Measurements from ENCODE around the gene DUSP15.
A peak's percentile ranks its signal among the peaks of the same experiment; 100 is the strongest.

DUSP15 gene

DNA sequence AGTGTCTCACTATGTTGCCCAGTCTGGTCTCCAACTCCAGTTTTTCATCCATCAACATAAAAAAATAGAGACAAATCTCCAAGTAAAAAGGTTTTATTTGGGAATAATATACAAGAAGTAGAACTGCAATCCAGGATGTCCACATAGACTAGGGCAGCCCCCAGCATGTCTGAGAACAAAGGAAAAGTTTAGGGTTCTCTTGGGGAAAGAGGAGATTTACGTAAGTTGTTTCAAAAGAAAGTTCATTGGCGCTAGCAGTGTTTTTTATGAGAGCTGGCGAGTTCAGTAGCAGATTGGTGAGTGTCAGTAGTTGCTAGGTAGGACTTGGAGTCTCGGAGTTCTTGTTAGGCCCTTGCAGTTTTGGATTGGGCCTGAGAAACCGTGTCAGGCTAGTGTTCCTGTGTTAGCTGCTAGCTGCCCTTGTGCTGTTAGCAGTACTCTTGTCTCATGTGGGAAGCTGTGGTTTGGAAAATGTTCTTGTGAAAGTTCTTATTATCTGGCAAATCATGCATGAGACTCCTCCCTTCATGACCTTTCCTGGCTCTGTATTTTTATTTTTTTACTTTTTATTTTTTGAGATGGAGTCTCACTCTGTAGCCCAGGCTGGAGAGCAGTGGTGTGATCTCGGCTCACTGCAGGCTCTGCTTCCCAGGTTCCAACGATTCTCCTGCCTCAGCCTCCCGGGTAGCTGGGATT is 24.8 kb upstream of the DUSP15 start:
- DNase-seq = no peak

DNA sequence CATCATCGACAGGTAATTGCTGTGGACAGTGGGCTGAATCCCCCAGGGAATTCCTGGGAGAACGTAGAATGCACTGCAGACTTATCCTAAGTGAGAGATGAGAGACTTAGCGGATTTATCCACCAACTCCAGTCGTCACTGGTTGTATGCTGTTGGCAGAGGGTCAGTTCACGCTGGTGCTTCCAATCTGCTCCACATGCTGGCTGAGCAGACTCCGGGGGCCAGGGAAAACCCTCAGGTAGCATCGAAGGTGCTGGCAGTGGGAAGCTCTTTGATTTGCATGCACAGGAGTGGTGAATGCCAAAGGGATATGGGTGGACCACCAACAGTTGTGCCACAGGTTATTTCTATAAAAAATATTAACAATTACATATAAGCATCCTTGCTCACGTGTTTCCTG is 20.3 kb upstream of the DUSP15 start:
- no peak for DNase-seq

DNA sequence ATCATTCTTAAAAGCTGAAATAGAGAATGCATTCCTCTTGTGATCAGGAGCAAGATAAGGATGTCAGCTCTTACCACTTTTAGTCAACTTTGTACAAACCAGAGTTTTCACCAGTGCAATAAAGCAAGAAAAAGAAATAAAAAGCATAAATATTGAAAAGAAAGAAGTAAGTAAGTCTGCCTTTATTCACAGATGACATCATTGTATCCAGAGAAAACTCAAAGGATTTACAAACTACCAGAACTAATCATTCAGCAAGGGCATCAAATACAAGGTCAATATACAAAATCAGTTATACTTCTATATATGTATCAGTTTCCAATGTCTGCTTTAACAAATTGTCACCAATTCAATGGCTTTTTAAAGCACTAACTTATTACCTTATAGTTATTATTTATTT is 13.5 kb upstream of the DUSP15 start:
- DNase-seq = no peak

DNA sequence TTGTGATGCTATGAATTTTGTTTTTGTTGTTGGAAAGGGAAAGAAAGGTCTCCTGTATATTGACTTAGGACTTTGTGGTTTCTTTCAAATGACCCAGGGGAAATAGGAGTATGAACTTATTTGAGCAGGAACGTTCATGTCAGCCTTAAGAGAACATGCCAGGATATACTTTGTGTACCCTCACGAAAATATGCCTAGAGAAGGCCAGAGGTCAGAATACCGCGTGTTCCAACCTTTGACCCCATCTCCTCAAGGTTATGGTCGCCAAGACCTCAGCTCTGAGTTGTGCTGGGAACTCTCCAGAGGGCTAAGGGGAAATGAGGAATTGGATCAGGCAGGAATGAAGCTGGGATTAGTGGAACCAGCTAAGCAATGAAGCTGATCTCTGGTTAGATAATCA is 11.6 kb upstream of the DUSP15 start:
- DNase-seq = no peak

DNA sequence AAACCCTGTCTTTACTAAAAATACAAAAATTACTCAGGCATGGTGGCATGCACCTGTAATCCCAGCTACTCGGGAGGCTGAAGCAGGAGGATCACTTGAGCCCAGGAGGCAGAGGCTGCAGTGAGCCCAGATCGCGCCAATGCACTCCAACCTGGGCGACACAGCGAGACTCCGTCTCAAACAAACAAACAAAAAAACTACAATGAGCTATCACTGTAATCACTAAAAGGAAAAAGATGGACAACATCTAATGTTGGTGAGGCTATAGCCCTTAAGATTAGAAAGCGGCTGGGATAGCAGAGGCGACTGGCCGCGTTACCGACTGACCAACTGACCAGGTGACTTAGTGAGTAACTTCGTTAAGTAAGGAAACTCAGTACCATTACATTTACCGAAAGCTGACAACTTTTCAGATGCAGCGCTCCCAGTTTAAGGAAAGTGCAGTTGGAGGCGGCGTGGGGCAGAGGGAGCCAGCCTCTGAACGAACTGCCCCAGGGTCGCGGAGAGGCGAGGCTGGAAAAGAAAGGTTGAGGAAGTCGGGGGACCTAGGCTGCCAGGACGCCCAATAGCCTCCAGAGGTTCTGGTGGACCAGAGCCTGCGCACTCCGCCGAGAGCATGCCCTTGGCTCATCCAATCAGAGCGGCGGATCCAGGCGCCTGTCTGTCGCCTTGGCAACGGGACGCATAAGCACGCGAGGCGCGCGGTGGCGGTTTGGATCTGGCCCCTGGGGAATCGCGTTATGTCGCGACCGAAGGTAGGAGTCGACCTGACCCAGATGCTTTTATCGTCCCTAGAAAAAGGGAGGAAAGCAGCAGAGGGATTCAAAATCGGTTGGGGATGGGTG is 9.0 kb upstream of the DUSP15 start:
- peak; percentile 52 for DNase-seq

DNA sequence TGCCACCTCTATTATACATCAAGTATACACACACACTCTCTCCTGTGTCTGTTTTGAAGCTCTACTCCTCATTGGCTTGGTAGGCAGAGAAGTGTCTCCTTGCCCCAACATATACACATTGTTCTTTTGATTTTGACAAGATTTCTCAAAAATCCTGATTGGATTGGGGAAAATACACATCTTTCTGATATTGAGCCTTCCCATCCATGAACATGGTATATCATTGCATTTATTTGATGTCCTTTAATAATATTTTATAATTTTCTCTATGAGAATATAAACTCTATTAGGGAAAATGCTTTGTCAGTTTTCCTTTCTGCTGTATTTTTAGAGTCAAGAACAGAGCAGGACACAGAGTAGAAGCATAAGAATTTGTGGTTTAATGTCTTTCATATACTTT is 7.4 kb upstream of the DUSP15 start:
- no peak for DNase-seq

DNA sequence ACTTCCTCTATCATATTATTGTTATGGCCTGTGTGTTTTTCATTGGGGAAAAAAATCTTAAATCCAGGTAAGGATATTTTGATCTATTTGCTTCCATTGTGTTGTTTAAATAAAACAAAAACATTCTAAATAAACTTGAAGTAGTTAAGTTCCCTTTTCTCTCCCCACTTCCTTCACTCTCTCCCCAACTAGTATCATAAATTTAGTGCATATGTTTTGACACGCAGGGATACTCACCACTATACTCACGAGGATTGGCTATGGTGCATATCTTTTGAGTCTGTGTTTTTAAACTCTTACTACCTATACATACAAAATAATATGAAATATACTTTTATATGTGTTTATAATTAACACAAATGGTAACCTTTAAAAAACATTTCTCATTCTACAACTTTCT is 5.3 kb upstream of the DUSP15 start:
- no peak for DNase-seq

DNA sequence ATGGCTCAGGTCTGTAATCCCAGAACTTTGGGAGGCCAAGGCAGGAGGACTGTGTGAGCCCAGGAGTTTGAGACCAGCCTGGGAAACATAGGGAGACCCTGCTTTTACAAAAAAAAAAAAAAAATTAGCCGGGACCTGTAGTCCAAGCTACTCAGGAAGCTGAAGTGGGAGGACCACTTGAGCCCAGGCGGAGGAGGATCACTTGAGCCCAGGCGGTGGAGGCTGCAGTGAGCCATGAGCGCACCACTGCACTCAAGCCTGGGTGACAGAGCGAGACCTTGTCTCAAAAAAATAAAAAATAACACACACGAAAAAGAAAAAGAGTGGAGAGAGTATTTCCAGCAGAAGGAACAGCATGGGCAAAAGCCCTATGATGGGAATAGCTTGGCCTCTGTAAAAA is 2.1 kb upstream of the DUSP15 start:
- no peak for DNase-seq

DNA sequence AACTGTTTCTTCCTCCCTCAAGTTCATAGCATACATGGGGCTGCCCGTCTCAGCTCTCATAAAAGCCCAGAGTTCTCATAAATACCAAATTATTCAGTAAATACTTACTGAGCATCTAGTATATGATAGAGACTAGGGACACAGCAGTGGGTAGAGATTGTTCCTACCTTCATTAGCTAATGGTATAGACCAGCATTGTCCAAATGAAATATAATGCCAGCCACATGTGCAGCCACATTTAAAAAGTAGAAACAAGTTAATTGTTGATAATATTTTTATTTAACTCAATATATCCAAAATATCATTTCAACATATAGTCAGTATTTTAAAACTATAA is 1.3 kb upstream of the DUSP15 start:
- no peak for DNase-seq

DNA sequence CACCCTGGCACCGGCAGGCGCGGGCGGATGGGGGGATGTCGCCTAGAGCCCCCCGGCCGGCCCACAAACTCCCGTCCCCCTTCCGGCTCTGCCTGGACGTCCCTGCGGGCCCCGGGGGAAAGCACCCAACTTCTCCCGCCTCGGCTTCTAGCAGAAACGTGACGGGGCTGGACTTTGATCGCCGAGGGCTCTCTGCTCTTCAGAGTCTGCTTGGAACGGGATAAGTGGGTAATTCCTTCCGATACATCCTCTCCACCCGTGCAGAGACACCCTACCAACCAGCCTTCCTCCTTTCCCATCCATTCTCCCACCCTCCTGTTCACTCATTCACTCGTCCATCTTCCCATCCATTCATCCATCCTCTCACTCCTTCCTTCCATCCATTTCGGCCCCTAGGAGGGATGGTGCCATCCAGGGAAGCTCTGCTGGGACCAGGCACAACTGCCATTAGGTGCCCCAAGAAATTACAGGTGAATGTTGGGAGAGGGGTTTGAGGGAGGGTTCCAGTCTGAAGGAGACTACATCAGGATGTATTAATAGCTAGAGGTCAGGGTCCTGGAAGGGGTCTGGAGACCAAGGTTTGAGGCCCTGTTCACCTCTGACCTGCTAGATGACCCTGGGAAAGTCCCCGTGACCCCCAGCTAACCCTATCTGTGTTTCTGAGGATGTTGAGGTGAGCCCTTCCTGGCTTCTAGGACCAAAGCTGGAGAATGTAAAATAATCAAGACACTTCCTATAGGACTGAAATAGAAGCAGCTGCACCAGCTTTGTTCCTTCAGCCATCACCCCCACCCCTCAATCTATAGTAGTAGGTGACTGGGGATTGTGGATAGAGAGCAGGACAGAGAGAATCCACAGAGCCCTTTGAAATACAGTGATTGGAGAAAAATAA is 645 bp upstream of the DUSP15 start:
- no peak for DNase-seq

DNA sequence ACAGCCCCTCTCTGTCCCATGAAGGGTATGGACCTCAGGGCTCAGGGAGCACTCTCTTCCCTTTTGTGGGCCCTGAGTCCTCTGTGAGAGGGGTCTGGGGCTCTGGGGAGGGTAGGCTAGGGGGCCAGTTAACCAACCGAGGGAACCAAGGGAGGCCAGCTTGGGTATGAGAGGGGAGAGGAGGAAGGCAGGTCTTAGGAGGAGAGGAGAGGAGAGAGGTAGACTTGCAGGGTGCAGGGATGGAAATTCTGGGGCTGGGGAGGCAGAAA is 720 bp downstream of the DUSP15 start:
- DNase-seq = no peak

DNA sequence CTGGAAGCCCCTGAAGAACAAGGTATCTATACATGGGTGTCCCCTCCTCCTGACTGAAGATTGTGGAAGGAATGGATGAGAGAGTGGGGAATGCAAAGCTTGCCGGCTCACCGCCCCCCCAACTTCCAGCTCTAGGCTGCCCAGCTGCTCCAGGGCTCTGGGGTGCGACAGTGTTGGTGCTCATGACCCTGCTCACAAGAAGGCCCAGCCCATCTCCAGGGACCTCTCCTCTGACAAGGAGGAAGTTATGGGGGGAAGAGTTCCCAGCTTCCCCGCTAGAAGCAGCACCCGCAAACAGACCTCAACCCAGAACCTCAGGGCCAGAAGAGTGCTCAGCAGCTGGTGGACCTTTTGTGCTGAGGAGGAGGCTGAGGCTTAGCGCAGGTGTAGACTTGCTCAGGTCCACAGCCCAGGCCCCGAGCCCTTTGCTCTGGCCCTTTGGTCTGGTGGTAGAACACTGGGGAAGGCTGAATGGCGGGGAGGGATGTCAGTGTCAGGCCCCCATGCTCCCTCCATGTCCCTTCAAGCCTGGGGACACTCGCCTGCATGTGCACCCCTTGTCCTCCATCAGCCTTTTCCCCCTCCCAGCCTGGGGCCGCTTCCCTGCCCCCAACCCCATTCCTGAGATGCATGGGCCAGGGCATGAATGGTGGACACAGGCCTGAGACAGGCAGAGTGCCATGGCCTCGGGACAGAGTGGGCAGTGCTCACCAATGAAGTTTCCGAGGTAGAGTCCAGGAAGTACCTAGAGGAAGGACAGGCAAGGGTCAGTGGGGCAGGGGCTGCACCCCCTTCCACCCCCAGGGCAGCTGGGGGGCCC is 1.3 kb downstream of the DUSP15 start:
- no peak for DNase-seq

DNA sequence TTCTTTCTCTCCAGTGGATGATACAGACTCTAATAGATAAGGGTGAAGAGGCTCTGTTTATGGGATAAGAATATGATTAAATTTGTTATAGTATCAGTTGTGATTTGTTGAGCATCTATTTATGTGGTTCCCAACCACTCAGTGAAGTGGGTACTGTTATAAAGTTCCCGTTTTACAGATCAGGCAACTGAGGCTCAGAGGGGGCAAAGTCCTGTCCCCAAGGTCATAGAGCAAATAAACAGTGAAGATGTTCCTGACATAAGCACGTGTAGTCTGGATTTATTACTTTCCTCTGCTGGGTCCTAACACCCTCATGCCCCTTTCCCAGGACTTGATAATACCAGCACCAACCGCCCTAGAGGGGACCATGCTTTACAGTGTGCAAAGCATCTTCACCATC is 4.1 kb downstream of the DUSP15 start:
- no peak for DNase-seq

DNA sequence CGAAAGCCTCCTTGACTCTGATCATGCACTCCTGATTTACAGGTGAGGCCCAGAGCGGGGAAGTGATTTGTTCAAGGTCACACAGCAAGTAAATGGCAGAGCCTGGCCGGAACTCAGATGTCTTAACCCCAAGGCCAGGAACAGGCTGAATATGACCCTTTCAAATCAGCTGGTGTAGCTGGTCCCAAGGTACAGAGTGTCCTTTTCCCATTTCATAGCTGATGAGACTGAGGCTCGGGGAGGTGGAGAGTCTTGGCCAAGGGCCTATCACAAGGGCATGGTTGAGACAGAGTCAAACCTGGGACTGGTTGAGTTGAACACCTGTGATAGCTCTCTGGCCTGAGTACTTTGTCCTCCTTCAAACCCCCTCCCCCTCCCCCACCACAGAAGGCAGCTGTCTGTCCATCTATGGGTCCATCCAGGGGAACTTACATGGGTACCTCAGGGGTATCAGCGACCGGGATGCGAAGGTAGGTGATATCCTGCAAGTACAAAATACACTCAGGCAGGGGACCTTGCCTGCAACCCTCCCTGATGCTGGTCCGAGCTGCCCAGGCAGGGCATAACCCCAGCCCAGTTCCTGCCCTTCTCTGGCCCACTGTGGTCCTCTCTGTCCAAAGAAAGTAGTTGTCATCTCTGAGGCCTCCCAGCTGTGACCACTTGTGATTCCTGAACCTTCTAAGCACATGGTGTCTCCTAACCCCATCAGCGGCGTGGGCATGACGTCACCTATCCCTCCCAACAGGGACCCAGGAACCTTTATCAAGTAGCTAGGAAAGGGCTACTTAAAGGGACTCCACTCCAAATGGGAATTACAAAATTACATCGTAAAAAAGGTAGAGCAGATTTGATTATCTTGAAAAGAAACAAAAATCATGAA is 5.6 kb downstream of the DUSP15 start:
- DNase-seq = no peak

DNA sequence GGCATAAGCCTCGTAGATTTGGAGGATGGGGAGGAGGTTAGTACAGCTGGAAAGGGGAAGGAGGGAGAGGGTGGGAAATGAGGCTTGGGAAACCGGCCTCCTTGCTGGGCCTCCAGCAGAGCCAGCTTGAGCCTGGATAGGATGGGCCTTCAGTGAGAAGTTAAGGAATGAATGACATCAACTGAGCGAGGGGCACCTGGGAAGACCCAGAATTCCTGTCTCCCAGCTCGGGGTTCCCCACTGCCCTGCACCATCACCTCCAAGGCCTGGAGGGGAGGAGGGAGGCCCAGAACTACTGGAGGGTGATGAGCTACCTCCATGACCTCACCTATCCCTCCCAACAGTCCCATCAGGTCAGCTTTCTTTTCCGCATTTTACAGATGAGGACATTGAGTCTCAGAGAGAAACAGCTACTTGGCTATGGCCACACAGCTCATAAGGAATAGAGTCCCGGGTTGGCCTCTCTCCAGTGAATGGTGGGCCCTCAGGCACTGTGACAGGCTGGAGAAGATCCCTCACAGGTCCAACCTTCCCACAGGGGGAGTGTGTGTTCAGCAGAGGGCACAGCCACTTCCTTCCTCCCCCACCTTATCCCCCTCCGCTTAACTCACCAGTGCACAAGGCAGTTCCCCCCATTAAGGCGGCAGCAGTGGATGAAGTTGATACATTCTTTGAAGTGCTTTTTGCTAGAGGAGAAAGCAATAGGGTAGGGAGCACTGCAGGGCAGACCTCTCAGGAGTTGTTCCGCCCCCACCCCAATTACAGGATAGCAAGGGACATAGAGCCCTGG is 6.8 kb downstream of the DUSP15 start:
- no peak for DNase-seq

DNA sequence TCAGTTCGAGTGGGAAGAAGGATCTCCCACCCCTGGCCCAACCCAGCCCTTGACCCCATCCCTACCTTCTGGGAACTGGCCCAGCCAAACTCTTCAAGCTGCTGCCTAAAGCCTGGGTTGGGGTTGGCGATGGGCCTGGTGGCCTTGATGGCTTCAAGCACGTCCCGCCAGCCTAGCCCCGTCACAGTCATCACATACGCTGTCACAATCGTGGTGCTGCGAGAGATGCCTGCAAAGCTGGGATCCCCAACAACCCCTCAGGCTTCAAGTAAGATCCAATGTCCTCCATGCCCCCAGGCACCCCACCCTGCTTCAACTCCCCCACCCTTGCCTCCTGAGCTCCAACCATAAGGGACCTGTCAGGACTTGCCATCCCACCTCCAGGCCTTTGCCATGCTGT is 7.8 kb downstream of the DUSP15 start:
- no peak for DNase-seq

DNA sequence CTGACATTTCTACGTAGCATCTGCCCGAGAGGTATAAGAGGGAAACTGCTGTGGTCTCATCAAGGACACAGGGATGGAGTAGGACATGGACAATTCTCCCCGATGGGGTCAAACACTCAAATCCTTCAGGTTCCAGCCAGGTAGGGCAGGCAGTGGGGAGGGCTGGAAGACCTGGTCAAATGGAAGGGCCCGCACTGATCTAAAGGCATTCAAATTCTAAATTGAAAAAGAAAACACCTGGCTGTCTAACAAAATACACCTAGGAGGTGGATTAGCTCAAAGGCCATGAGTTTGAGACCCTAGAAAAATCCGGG is 8.2 kb downstream of the DUSP15 start:
- no peak for DNase-seq

DNA sequence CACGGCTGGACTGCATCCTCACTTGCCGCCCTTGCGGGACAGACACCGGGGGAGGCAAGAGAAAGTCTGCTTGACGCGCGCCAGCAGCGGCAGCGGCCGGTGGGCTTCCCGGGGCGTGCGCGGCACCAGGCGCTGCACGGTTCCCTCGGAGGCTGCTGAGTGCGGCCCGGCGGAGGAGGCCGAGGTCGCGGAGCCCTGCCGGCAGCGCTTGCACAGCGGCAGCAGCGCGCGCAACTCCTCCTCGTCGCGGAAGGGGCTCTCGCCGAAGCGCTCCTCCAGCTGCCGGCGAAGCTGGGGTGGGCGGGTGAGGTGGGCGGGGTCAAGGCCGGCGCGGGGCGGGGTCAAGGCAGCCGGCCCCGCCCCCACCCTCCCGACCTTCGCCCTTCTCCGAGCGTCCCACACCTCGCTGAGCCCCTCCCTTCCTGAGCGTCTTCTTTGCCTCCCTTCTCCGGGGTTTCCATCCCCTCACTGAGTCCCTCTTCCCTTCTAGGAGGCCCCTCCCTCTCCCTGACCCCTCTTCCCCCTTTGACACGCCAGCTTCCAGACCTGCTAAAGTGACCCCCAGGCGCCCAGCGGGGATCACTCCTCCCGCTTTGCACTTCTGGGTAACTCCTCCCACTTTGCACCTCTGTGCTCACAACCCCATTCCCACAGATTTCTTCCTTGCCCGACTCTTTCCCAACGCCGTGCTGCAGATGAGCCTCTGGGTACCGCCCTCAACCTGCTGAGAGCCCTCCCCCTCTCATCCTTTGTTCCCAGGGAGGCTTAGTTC is 8.8 kb downstream of the DUSP15 start:
- no peak for DNase-seq

DNA sequence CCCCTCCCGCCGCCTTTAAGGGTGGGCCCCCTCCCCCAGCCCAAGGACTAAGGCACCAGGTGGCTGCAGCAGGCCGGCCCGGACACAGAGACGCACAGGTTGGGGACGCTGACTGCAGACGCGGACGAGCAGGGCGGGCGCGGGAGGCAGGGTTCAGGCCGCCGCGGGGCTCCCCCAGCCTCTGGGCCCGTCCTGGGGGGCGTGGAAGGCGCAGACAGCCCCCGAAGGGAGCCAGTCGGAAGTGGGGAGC is 9.3 kb downstream of the DUSP15 start:
- no peak for DNase-seq

DNA sequence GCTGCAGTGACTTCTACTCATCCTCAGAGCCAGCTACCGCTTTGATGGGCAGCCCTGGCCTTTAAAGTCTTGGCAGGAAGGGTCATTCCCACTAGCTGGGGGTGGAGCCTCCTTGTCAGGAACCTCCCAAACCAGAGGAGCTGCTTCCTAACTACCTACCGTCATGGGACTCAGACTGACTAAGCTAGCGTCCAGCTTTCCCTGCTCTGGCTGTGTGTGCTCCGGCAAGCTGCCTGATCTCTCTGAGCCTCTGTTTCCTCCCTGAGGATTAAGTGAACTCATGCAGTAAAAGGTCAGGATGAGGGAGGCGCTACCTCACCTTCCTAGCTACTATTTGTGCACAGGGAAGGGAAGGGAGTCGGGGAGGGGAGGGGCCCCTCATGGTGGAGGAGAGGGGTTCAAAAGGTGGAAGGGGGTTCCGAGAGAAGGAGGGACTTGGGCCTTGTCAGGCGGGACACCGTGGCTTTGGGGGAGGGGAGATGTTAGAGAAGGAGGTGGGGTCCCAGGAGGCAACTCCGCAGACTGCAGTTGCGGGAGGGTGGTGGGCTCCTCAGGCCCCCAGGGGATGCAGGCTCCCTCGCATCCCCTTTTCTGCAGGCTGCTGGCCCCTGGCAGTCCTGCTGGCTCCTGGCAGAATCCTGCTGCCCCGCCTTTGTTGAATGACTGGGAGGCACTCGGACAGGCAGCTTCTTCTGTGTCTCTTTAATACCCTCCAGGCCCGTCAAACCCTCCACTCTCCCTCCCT is 9.8 kb downstream of the DUSP15 start:
- no peak for DNase-seq
